Natural killer cell treated with Interleukin-12 subunit alpha and Interleukin-12 subunit beta and Interleukin-15 and Interleukin-18, amount 100 ng/mL, for 72 hours (primary cell): ENCODE results near the gene HHIPL1. TPM values are rescaled to one million over a fixed set of nuclear protein-coding genes. Genes with fewer than 3 reads are reported as not detected.

ENCODE experiments used
- ATAC-seq, 2 donors: fragments of 150-1000 bp; cut with Tn5 transposase in 1 of 2; sonication (Bioruptor Pico), chemical (Tn5 transposase) in 1 of 2; 2 replicates each; pipeline ENCODE4 v1.10.0; 2021
- DNase-seq: peaks from one replicate; pipeline ENCODE4 v3.0.0; 2022; ENCODE audit warnings: low spot score
- H3K27ac Mint-ChIP-seq, 2 donors: 1 replicate in 1 of 2; 2 replicates in 1 of 2; pipeline ENCODE4 v1.8.0; 2022; ENCODE audit warnings: mixed read lengths in 2 of 2, mild to moderate bottlenecking in 1 of 2, moderate library complexity in 1 of 2
- H3K27me3 Mint-ChIP-seq, 2 donors: 1 replicate in 1 of 2; 2 replicates in 1 of 2; pipeline ENCODE4 v1.8.0; 2022; ENCODE audit warnings: mixed read lengths in 2 of 2
- H3K36me3 Mint-ChIP-seq: one replicate; pipeline ENCODE4 v1.8.0; 2022; ENCODE audit warnings: mixed read lengths
- H3K4me1 Mint-ChIP-seq, 2 donors: 1 replicate in 1 of 2; 2 replicates in 1 of 2; pipeline ENCODE4 v1.8.0; 2022; ENCODE audit warnings: low read depth in 2 of 2, mixed read lengths in 2 of 2, mild to moderate bottlenecking in 1 of 2
- H3K4me3 Mint-ChIP-seq: one replicate; pipeline ENCODE4 v1.8.0; 2022; ENCODE audit warnings: mixed read lengths
- H3K9me3 Mint-ChIP-seq: 2 replicates; pipeline ENCODE4 v1.8.0; 2022; ENCODE audit warnings: mixed read lengths
- total RNA-seq, 2 donors: library from RNA; stranded (reverse); gene quantifications; one replicate each; pipeline ENCODE4 v1.2.3, GENCODE V29; 2022

HHIPL1 gene
- total RNA-seq, 2 donors from 2014 or later, result not detected

DNA sequence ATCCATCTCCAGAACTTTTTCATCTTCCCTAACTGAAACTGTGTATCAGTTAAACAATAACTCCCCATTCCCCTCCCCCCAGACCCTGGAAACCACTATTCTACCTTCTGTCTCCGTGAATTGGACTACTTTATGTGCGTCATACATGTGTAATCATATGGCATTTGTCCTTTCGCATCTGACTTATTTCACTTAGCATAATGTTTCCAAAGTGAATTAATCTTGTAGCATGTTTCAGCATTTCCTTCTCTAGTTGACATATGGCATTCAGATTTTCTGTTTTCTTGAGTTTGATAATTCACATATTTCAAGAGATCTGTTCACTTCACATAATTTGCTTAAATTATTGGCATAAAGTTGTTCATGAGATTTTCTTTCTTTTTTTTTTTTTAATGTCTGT, 49.0 kb downstream of the HHIPL1 start:
- H3K4me1 Mint-ChIP-seq, result peaks cover 0 to 1% of the 10 kb centered on the region in 2 donors
- H3K27me3 Mint-ChIP-seq, result peaks cover 37 to 64% of the 10 kb centered on the region in 2 donors
- no peaks in the 10 kb centered on the region for H3K36me3 Mint-ChIP-seq
- H3K4me3 Mint-ChIP-seq, result no peak overlapping the region
- H3K9me3 Mint-ChIP-seq, result no peaks in the 10 kb centered on the region
- no peak overlapping the region for H3K27ac Mint-ChIP-seq
- DNase-seq, result no peak
- no peak for ATAC-seq

DNA sequence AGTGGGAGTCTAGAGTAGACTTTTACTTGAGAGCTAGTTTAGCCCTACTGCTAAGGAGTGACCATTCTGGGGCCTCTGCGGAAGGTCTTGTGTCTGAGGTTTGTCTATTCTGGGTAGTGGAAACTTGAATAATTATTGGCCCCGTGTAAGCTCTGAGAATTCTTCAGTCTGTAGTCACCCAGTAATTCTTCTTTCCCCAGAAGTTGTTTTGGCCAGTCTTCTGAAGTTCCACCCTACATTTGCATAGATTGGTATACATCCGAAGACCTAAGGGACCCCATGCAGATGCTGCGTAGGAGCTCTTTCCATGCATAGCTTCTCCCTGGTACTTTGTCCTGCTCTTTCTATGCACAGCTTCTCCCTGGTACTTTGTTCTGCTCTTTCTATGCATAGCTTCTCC, 52.0 kb downstream of the HHIPL1 start:
- no peaks in the 10 kb centered on the region for H3K36me3 Mint-ChIP-seq
- peaks cover 22 to 35% of the 10 kb centered on the region in 2 donors for H3K27me3 Mint-ChIP-seq
- DNase-seq, result no peak
- peaks cover 0 to 5% of the 10 kb centered on the region in 2 donors for H3K4me1 Mint-ChIP-seq
- H3K27ac Mint-ChIP-seq, result no peak overlapping the region
- no peaks in the 10 kb centered on the region for H3K9me3 Mint-ChIP-seq
- H3K4me3 Mint-ChIP-seq, result no peak overlapping the region
- no peak for ATAC-seq

DNA sequence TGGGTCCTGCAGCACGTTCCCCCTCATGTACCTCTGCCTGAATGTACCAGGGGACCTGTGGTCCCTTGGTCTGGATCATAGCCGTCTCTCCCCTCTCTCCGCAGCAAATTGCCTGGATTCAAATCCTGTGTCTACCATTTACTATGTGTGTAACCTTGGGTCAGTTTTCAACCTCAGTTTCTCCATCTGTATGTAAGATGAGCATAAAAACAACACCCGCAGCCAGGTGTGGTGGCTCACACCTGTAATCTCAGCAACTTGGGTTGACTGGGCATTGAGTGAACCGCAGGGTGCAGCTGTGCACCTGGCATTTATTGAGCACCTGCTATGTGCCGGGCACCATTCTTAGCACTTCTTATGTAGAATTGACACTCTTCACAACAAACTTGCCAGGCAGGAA, 53.3 kb downstream of the HHIPL1 start:
- Mint-ChIP-seq H3K9me3 (peaks cover 5% of the 10 kb centered on the region), H3K4me1 (peaks cover 0 to 5% of the 10 kb centered on the region in 2 donors), H3K27ac (no peak overlapping the region), H3K36me3 (peaks cover 6% of the 10 kb centered on the region), H3K4me3 (no peak overlapping the region), H3K27me3 (peaks cover 27 to 37% of the 10 kb centered on the region in 2 donors)
- ATAC-seq (no peak), DNase-seq (no peak)

DNA sequence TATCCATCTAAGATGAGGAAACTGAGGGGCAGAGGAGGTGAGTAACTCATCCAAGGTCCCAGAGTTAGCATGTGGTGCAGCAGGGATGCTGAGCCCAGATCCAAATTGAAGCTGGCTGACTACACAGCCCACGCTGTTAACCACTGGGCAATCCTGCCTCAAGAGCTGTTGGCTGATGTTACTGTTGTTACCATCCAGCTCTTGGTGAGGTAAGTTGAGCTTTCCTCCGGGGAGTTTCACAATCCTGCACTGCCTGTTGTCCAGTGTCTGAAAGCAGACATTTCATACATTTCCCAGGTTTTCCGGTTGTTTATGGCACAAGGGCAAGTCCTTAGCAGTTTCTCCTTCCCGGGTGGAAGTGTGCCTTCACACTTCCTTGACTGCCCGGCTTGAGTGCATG, 53.7 kb downstream of the HHIPL1 start:
- peaks cover 0 to 5% of the 10 kb centered on the region in 2 donors for H3K4me1 Mint-ChIP-seq
- peaks cover 9% of the 10 kb centered on the region for H3K9me3 Mint-ChIP-seq
- H3K27me3 Mint-ChIP-seq, result peaks cover 31 to 41% of the 10 kb centered on the region in 2 donors
- no peak overlapping the region for H3K27ac Mint-ChIP-seq
- DNase-seq (no peak), ATAC-seq (no peak)
- H3K36me3 Mint-ChIP-seq, result peaks cover 10% of the 10 kb centered on the region
- H3K4me3 Mint-ChIP-seq, result no peak overlapping the region

DNA sequence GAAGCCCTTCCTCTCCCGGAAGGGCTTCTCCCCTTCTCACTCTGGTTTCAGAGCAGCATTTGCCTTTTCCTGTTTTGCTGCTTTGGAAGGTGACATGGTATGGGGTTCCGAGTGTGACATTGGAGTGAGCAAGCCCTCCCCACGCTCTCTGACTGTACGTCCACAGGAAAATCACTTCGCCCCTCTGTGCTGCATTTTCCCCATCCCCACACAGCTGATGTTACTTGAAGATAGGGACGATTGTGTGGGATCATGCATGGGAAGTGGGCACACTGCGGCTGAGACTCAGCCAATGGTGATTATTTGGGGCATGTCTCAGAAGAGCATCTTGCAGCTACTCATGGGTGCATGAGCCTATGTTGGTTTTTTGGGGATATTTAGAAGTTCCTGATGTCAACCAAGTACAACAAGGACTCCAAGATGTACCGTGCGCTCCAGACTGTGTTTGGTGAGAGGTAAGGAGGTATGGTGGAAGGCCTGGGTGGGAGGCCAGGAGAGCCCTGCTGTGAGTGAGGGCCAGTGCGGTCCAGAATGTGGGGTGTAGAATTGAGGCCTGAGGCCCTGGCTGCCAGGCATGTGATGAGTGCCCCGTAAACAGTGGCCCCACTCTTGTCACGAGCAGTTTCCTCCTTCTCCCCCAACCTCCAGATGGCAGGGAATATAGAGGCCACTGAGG, 54.3 kb downstream of the HHIPL1 start:
- Mint-ChIP-seq H3K36me3 (peaks cover 12% of the 10 kb centered on the region), H3K4me1 (peaks cover 0 to 5% of the 10 kb centered on the region in 2 donors), H3K27me3 (peaks cover 27 to 38% of the 10 kb centered on the region in 2 donors), H3K9me3 (peaks cover 9% of the 10 kb centered on the region), H3K27ac (no peak overlapping the region), H3K4me3 (no peak overlapping the region)
- no peak for DNase-seq
- no peak for ATAC-seq

DNA sequence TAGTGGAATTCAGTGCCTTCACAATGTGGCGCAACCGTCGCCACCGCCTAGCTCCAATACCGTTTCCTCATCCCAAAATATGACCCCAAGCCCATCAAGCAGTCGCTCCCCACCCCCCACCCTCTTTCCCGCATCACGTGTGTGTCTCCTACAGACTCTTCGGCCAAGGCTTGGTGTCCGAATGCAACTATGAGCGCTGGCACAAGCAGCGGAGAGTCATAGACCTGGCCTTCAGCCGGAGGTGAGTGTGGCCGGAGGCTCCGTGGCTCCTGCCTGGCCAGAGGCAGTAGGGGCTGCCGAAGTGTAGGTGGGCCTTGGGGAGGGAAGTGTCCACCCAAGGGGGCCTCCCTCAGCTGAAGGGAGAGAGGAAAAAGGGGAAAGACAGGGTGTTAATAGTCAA, 54.9 kb downstream of the HHIPL1 start:
- H3K36me3 Mint-ChIP-seq, result peaks cover 12% of the 10 kb centered on the region
- DNase-seq, result no peak
- H3K9me3 Mint-ChIP-seq, result peaks cover 13% of the 10 kb centered on the region
- H3K27ac Mint-ChIP-seq, result no peak overlapping the region
- no peak overlapping the region for H3K4me3 Mint-ChIP-seq
- no peak for ATAC-seq
- peaks cover 0 to 5% of the 10 kb centered on the region in 2 donors for H3K4me1 Mint-ChIP-seq
- peaks cover 30 to 32% of the 10 kb centered on the region in 2 donors for H3K27me3 Mint-ChIP-seq

DNA sequence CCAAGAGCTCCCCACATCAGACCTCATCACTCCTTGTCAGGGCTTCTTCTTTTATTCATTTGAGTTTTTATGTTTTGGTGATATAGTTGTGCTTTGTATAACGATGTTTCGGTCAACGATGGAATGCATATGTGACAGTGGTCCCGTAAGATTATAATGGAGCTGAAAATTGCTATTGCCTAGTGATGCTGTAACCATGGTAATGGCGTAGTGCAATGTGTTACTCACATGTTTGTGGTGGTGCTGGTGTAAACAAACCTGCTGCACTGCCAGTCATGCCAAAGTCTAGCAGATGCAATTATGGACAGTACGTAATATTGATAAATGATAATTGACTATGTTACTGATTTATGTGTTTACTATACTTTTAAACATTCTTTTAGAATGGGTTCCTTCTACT, 55.5 kb downstream of the HHIPL1 start:
- DNase-seq, result no peak
- H3K9me3 Mint-ChIP-seq, result peaks cover 13% of the 10 kb centered on the region

DNA sequence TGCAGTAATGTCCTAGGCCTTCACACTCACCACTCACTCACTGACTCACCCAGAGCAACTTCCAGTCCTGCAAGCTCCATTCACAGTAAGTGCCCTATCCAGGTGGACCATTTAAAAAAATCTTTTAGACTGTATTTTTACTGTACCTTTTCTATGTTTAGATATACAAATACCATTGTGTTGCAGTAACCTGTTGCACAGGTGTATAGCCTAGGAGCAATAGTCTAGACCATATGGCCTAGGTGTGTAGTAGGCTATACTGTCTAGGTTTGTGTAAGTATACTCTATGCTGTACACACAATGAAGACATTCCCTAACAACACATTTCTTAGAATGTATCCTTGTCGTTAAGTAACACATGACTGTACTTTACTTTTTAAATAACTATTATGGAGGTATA, 56.3 kb downstream of the HHIPL1 start:
- DNase-seq, result no peak
- Mint-ChIP-seq H3K4me3 (no peak overlapping the region), H3K9me3 (peaks cover 13% of the 10 kb centered on the region), H3K4me1 (peaks cover 0 to 5% of the 10 kb centered on the region in 2 donors), H3K27ac (no peak overlapping the region), H3K36me3 (peaks cover 12% of the 10 kb centered on the region), H3K27me3 (peaks cover 27 to 29% of the 10 kb centered on the region in 2 donors)
- no peak for ATAC-seq

More for the DNA sequence above, 55.5 kb downstream of the HHIPL1 start:
- Mint-ChIP-seq H3K36me3 (peaks cover 12% of the 10 kb centered on the region), H3K27me3 (peaks cover 27 to 30% of the 10 kb centered on the region in 2 donors), H3K4me3 (no peak overlapping the region), H3K27ac (no peak overlapping the region), H3K4me1 (peaks cover 0 to 5% of the 10 kb centered on the region in 2 donors)
- no peak for ATAC-seq

DNA sequence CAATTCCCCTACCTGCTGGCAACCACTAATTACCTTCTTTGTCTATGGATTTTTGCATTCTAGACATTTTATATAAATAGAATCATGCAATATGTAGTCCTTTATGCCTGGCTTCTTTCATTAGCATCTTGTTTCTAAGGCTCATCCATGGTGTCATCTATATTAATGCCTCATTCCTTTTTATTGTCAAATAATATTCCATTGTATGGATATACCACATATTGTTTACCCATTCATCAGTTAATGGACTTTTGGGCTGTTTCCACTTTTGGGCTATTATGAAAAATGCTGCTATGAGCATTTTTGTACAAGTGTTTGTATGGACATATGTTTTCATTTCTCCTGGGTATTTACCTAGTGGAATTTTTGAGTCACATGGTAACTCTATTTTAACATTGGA, 57.2 kb downstream of the HHIPL1 start:
- H3K9me3 Mint-ChIP-seq, result peaks cover 13% of the 10 kb centered on the region
- H3K27me3 Mint-ChIP-seq, result peaks cover 21 to 28% of the 10 kb centered on the region in 2 donors
- peaks cover 12% of the 10 kb centered on the region for H3K36me3 Mint-ChIP-seq
- ATAC-seq (no peak), DNase-seq (no peak)
- H3K27ac Mint-ChIP-seq, result no peak overlapping the region
- no peak overlapping the region for H3K4me3 Mint-ChIP-seq
- peaks cover 0 to 5% of the 10 kb centered on the region in 2 donors for H3K4me1 Mint-ChIP-seq

DNA sequence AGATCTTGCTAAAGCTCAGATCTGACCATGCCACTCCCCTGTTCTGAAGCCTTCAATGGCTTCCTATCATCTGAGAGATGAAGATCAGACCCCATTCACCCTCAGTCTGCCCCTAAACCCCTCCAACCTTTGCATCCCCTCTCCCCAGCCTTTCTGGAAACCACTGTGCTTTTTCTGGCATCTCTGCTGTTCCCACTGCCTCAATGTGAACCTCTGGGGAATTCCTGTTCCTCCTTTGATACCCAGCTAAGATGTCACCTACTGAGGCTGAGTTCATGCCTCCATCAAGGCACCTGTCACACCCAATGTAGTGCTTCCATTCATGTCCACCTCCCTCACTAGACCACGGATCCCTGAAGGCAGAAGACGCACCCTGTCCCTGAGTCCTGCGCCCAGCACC, 58.5 kb downstream of the HHIPL1 start:
- no peak for ATAC-seq
- H3K9me3 Mint-ChIP-seq, result peaks cover 13% of the 10 kb centered on the region
- no peak for DNase-seq
- H3K4me1 Mint-ChIP-seq, result peaks cover 0 to 5% of the 10 kb centered on the region in 2 donors
- H3K27me3 Mint-ChIP-seq, result peaks cover 12 to 22% of the 10 kb centered on the region in 2 donors
- no peak overlapping the region for H3K27ac Mint-ChIP-seq
- peaks cover 12% of the 10 kb centered on the region for H3K36me3 Mint-ChIP-seq
- no peak overlapping the region for H3K4me3 Mint-ChIP-seq

DNA sequence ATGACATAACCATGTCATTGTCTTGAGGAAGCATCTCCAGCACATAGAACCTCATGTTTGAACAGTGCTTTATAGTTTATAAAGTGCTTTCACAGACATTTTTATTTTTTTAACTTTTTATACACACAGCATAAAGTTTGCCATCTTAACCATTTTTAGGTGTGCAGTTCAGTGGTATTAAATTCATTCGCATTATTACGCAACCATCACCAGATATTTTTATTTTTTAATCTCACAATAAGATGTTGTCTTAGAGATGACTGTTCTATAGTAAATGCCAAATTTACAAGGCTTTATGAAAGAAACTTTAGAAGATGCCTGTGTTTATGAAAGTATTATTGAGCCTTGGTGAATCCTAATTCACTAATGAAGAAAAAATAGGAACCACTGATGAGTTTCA, 59.1 kb downstream of the HHIPL1 start:
- DNase-seq (no peak), ATAC-seq (no peak)
- Mint-ChIP-seq H3K9me3 (peaks cover 13% of the 10 kb centered on the region), H3K4me1 (peaks cover 0 to 4% of the 10 kb centered on the region in 2 donors), H3K4me3 (no peak overlapping the region), H3K27me3 (peaks cover 11 to 22% of the 10 kb centered on the region in 2 donors), H3K27ac (no peak overlapping the region), H3K36me3 (peaks cover 12% of the 10 kb centered on the region)

DNA sequence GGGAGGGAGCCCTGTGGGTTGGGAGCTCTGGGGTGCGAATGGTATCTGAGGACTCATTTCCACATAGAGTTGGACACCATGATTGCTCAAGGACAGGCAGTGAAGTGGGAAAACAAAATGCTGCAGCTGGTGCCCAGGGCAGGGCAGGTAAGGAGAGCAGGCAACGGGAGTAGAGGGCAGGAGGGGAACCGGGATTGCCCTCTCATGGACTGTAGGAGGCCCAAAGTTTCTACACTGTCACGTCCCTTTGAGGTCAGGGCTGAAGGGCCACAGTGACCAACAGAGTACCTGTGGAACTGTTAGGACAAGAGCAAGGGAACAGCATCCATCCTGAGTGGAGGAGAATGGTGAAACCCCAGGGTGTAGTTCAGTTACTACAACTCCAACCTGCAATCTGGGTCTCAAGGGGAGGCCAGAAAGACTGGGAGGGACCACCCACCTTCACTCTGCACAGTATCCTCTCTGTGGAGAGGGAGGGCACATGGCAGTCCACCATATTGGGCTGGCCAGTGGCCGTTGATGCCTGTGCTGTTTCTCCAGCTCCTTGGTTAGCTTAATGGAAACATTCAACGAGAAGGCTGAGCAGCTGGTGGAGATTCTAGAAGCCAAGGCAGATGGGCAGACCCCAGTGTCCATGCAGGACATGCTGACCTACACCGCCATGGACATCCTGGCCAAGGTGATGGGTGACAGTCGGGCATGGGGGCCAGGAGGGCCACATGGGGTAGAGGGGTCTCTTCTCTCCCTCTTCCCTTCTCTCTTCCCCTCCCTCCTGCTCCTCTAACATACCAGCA, 61.4 kb downstream of the HHIPL1 start:
- ATAC-seq (no peak), DNase-seq (no peak)
- Mint-ChIP-seq H3K4me3 (no peak overlapping the region), H3K27ac (no peak overlapping the region), H3K4me1 (no peaks in the 10 kb centered on the region), H3K27me3 (peaks cover 11 to 17% of the 10 kb centered on the region in 2 donors), H3K36me3 (peaks cover 12% of the 10 kb centered on the region), H3K9me3 (peaks cover 13% of the 10 kb centered on the region)

DNA sequence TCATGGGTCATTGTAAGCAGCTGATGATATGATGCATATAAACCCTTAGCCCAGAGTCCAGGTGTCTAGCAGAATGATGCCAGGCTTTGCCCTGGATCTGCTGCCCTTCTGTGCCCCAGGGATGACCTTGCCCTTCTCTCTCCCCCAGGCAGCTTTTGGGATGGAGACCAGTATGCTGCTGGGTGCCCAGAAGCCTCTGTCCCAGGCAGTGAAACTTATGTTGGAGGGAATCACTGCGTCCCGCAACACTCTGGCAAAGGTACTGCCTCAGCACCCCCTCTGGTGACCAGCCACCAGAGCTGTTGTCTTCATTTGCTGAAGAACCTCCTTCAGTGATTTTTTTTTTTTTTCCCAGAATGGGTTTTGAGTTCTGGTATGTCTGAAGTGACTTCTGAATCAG, 62.5 kb downstream of the HHIPL1 start:
- peaks cover 15% of the 10 kb centered on the region for H3K36me3 Mint-ChIP-seq
- peaks cover 11 to 17% of the 10 kb centered on the region in 2 donors for H3K27me3 Mint-ChIP-seq
- no peak overlapping the region for H3K4me3 Mint-ChIP-seq
- DNase-seq (no peak), ATAC-seq (no peak)
- H3K4me1 Mint-ChIP-seq, result no peaks in the 10 kb centered on the region
- no peak overlapping the region for H3K27ac Mint-ChIP-seq
- peaks cover 13% of the 10 kb centered on the region for H3K9me3 Mint-ChIP-seq

DNA sequence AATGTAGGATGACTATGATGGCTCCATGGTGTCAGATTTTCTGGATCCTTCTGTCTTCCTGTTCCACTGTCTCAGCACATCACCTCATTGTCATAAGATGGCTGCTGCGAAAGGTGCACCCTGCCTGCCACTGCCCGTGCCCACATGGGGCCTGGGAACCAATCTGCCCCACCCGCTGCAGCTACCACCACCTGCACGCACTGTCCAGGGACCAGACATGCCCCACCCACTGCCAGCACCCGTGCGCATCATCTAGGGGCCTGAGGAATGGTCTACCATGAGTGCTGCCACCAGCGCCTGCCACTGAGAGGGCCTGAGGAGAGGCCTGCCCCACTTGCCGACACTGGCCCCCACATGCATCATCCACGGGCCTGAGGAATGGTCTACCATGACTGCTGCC, 63.0 kb downstream of the HHIPL1 start:
- Mint-ChIP-seq H3K9me3 (peaks cover 12% of the 10 kb centered on the region), H3K4me1 (no peaks in the 10 kb centered on the region), H3K36me3 (peaks cover 15% of the 10 kb centered on the region), H3K27ac (no peak overlapping the region), H3K4me3 (no peak overlapping the region), H3K27me3 (peaks cover 9 to 15% of the 10 kb centered on the region in 2 donors)
- DNase-seq (no peak), ATAC-seq (no peak)
